K562 (cell line): Measurements from ENCODE around the gene FRAT1. TPM values are rescaled to one million over a fixed set of nuclear protein-coding genes. Genes with fewer than 3 reads are reported as not detected.

Experiments
- ARID1B ChIP-seq: fragments of 450-650 bp; IDR thresholded peaks from 2 replicates; pipeline ENCODE4 v1.6.1; 2016; ENCODE audit warnings: antibody characterized with exemption, mild to moderate bottlenecking, inconsistent platforms
- BRD4 ChIP-seq: fragments of 200-600 bp; sonication (generic); IDR thresholded peaks from 2 replicates; pipeline ENCODE4 v1.6.1; 2017; ENCODE audit warnings: inconsistent platforms
- CBX5 ChIP-seq: IDR thresholded peaks from 2 replicates; pipeline ENCODE4 v1.6.1; 2014; ENCODE audit warnings: low read depth, borderline replicate concordance
- CREB3L1 ChIP-seq: fragments of 450-650 bp; IDR thresholded peaks from 2 replicates; pipeline ENCODE4 v1.6.1; 2014; ENCODE audit warnings: low read depth, mild to moderate bottlenecking, moderate library complexity, borderline replicate concordance
- DDX20 ChIP-seq: fragments of 450-650 bp; IDR thresholded peaks from 2 replicates; pipeline ENCODE4 v1.6.1; 2016; ENCODE audit warnings: missing genetic modification characterization, low read depth, mild to moderate bottlenecking, missing compliant biosample characterization, moderate library complexity
- EP300 ChIP-seq: IDR thresholded peaks from 2 replicates; pipeline ENCODE4 v1.6.1; 2012; ENCODE audit warnings: low read length, improper control_type of control experiment
- FOXA1 ChIP-seq: fragments of 450-650 bp; IDR thresholded peaks from 2 replicates; pipeline ENCODE4 v1.6.1; 2016; ENCODE audit warnings: mild to moderate bottlenecking, borderline replicate concordance
- FOXA3 ChIP-seq, 2 experiments: fragments of 450-650 bp in 1 of 2; sonication (generic) in 1 of 2; formaldehyde crosslinking; IDR thresholded peaks in 1 of 2; conservative IDR thresholded peaks in 1 of 2; 2 replicates each; pipeline versions ENCODE4 v1.4.0 to v1.8.0; 2020 to 2022; ENCODE audit warnings: mild to moderate bottlenecking in 2 of 2, missing genetic modification reagents in 1 of 2
- HDAC2 ChIP-seq: fragments of 450-650 bp; IDR thresholded peaks from 2 replicates; pipeline ENCODE4 v1.6.1; 2016; ENCODE audit warnings: mild to moderate bottlenecking
- HEY1 ChIP-seq: fragments of 250-450 bp; sonication (Bioruptor Pico); IDR thresholded peaks from 2 replicates; pipeline ENCODE4 v1.5.0; 2020; ENCODE audit warnings: mild to moderate bottlenecking, moderate library complexity, borderline replicate concordance
- MCM7 ChIP-seq, 2 experiments: fragments of 450-650 bp; IDR thresholded peaks; 2 replicates each; pipeline ENCODE4 v1.6.1; 2016 to 2018
- NFYB ChIP-seq: IDR thresholded peaks from 2 replicates; pipeline ENCODE4 v1.6.1; 2011; ENCODE audit warnings: mild to moderate bottlenecking, moderate library complexity; ENCODE audit not compliant: insufficient read length; ENCODE audit errors: extremely low read depth
- PHB ChIP-seq: fragments of 250-450 bp; sonication (Bioruptor Pico); IDR thresholded peaks from 2 replicates; pipeline ENCODE4 v1.5.0; 2021
- RBFOX2 ChIP-seq: fragments of 200-400 bp; formaldehyde crosslinking; IDR thresholded peaks from 2 replicates; pipeline ENCODE4 v1.6.1; 2017; ENCODE audit warnings: low read depth, mild to moderate bottlenecking, low read length, moderate library complexity
- RBM15 ChIP-seq: fragments of 200-400 bp; formaldehyde crosslinking; IDR thresholded peaks from 2 replicates; pipeline ENCODE4 v1.6.1; 2018; ENCODE audit warnings: mild to moderate bottlenecking, low read length, moderate library complexity; ENCODE audit not compliant: insufficient read depth
- SP2 ChIP-seq: IDR thresholded peaks from 2 replicates; pipeline ENCODE4 v1.6.1; 2011; ENCODE audit warnings: mild to moderate bottlenecking, low read depth, low read length, moderate library complexity; ENCODE audit not compliant: poor library complexity, severe bottlenecking; ENCODE audit errors: extremely low read depth
- SPI1 ChIP-seq: IDR thresholded peaks from 2 replicates; pipeline ENCODE4 v1.6.1; 2011; ENCODE audit warnings: low read depth, low read length, control low read depth, borderline replicate concordance
- TAF9B ChIP-seq: fragments of 450-650 bp; IDR thresholded peaks from 2 replicates; pipeline ENCODE4 v1.6.1; 2018; ENCODE audit warnings: mild to moderate bottlenecking; ENCODE audit not compliant: partially characterized antibody
- TCF15 ChIP-seq: fragments of 250-450 bp; sonication (Bioruptor Pico); IDR thresholded peaks from 2 replicates; pipeline ENCODE4 v1.8.0; 2022; ENCODE audit warnings: moderate library complexity, mild to moderate bottlenecking, inconsistent platforms
- YBX1 ChIP-seq: fragments of 450-650 bp; IDR thresholded peaks from 2 replicates; pipeline ENCODE4 v1.7.1; 2016; ENCODE audit warnings: mild to moderate bottlenecking
- ZBTB1 ChIP-seq: sonication (generic); formaldehyde crosslinking; IDR thresholded peaks from 2 replicates; pipeline ENCODE4 v1.8.1; 2023; ENCODE audit warnings: missing genetic modification reagents, low read depth, mild to moderate bottlenecking, borderline replicate concordance
- ZBTB34 ChIP-seq: fragments of 250-450 bp; sonication (Bioruptor Pico); IDR thresholded peaks from 2 replicates; pipeline ENCODE4 v1.8.0; 2021; ENCODE audit warnings: mild to moderate bottlenecking, moderate library complexity
- ZNF140 ChIP-seq: fragments of 250-450 bp; sonication (Bioruptor Pico); IDR thresholded peaks from 2 replicates; pipeline ENCODE4 v1.8.0; 2021; ENCODE audit warnings: moderate library complexity, mild to moderate bottlenecking, inconsistent platforms
- ZNF143 ChIP-seq: sonication (generic); formaldehyde crosslinking; IDR thresholded peaks from 2 replicates; pipeline ENCODE4 v1.9.0; 2022; ENCODE audit warnings: mild to moderate bottlenecking, missing genetic modification reagents
- ZNF431 ChIP-seq: sonication (generic); formaldehyde crosslinking; IDR thresholded peaks from 2 replicates; pipeline ENCODE4 v1.8.0; 2022; ENCODE audit warnings: mild to moderate bottlenecking, missing genetic modification reagents
- ZNF551 ChIP-seq: fragments of 250-450 bp; sonication (Bioruptor Pico); IDR thresholded peaks from 2 replicates; pipeline ENCODE4 v1.5.0; 2021; ENCODE audit warnings: mild to moderate bottlenecking, moderate library complexity
- ZNF695 ChIP-seq: fragments of 450-650 bp; formaldehyde crosslinking; IDR thresholded peaks from 2 replicates; pipeline ENCODE4 v1.4.0; 2020; ENCODE audit warnings: mild to moderate bottlenecking, moderate library complexity
- ZNF696 ChIP-seq: fragments of 250-450 bp; sonication (Bioruptor Pico); conservative IDR thresholded peaks from 2 replicates; pipeline ENCODE4 v1.4.0; 2020; ENCODE audit warnings: mild to moderate bottlenecking, moderate library complexity
- polyA plus RNA-seq, 8 experiments: library from polyadenylated mRNA; depleted of rRNA in 4 of 8; stranded (reverse) in 5 of 8; unstranded in 3 of 8; fragments of >200 nt; fragmentation: Nextera tagmentation in 2 of 8; fragmentation: Illumina TruSeq in 1 of 8; extraction: Ambion mirVana in 2 of 8; extraction: Trizol in 1 of 8; gene quantifications; 2 replicates each; pipeline versions ENCODE4 v1.2.1 to v1.2.3, GENCODE V29; 2011 to 2014; ENCODE audit warnings: inconsistent platforms in 1 of 8, missing spikeins in 1 of 8
- total RNA-seq, 7 experiments: library from RNA; depleted of rRNA in 6 of 7; stranded (reverse); fragments of >200 nt in 6 of 7; fragmentation: Illumina TruSeq in 2 of 7; extraction: Trizol in 2 of 7; gene quantifications; 2 replicates each; pipeline versions ENCODE4 v1.2.1 to v1.2.3, GENCODE V29; 2011 to 2021; ENCODE audit warnings: low replicate concordance in 1 of 7

Gene FRAT1
- total and polyA plus RNA-seq, 9 of the 15 experiments (the other 6 are each of a cell fraction or from before 2014, with no cell fraction given): 0.11 to 4.6 (median 1.4) TPM

GRCh38 chr10:97318772-97319651 lies at the start of gene FRAT1 (continued):
- TF ChIP-seq ZBTB1 (no peak), TCF15 (CRISPR knock-in tag) (no peak), BRD4 (no peak), RBM15 (no peak), ZNF696 (no peak), NFYB (no peak), FOXA1 (no peak), CREB3L1 (no peak), HDAC2 (0 out of 2 replicates have a peak, but pooled peaks have one; percentile 27), ZNF695 (CRISPR knock-in tag) (no peak), HEY1 (CRISPR knock-in tag) (no peak), ARID1B (peak; percentile 49; the same call in 1 of the 2 replicates), SP2 (no peak), CBX5 (no peak), DDX20 (no peak), RBFOX2 (peak; percentile 86), YBX1 (no peak), TAF9B (peak; percentile 45), EP300 (no peak), ZBTB34 (CRISPR knock-in tag) (no peak), SPI1 (peak; percentile 43; the same call in 1 of the 2 replicates), ZNF551 (CRISPR knock-in tag) (no peak), ZNF143 (CRISPR knock-in tag) (no peak), FOXA3 (CRISPR knock-in tag; conservative IDR thresholded peaks at IDR 0.05 in 1 of 2, IDR thresholded peaks at IDR 0.05 in 1 of 2) (peak; percentile 78 to 89), ZNF140 (no peak), MCM7 (IDR thresholded peaks at IDR 0.05) (no peak), PHB (CRISPR knock-in tag) (no peak), ZNF431 (CRISPR knock-in tag) (no peak)
